ENCODE results near the gene GNAI1.

The GNAI1 gene

GRCh38 chr7:80253653-80254052 is 119.0 kb downstream of the GNAI1 start:
- no peak for DNase-seq (ENCODE audit: low read depth)

DNA sequence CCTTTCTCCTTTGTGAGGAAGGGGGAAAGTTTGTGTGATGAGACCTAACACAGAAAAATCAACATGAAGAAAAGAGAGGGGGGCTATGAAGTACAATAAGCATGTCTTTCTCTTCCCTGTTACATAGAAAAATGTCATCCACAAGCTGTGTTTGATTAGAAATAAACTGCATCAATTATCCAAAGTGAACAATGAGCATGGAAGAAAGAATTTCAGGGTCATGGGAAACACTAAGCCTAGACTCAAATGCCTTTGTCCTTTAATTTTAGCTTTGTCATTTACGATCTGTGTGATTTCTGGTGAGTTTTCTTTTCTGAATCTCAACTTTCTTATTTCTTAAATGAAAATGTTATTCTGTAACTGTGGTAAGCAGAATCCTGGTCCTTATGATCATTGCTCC is 121.0 kb downstream of the GNAI1 start:
- DNase-seq (ENCODE audit: low read depth), result no peak

- no peak for DNase-seq (ENCODE audit: low read depth)
Measured at GRCh38 chr7:80257756-80258155, 123.1 kb downstream of the GNAI1 start.

GRCh38 chr7:80260606-80261005 is 126.0 kb downstream of the GNAI1 start:
- DNase-seq (ENCODE audit: low read depth), result no peak

GRCh38 chr7:80263333-80263732 is 128.7 kb downstream of the GNAI1 start:
- no peak for DNase-seq (ENCODE audit: low read depth)

DNA sequence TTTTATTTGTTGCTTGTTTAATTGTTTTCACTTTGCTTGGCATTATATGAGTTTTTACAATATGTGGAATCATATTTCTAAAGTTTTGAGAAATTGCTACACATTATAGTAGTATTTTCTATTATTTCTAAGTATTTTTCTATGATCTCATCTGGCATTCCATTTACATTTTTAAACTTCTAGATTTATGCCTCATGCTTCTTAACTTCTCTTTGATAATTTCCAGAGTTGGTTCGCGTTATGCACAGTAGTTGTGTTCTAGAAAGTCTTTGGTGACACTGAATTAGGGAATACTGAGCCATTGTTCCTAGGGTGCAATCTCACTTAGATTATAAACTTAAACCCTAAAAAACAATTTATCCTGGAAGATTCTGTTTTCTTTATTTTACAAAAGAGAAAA is 129.2 kb downstream of the GNAI1 start:
- DNase-seq (ENCODE audit: low read depth), result no peak

- no peak for DNase-seq (ENCODE audit: low read depth)
Measured at GRCh38 chr7:80264769-80265495, 130.3 kb downstream of the GNAI1 start.

DNA sequence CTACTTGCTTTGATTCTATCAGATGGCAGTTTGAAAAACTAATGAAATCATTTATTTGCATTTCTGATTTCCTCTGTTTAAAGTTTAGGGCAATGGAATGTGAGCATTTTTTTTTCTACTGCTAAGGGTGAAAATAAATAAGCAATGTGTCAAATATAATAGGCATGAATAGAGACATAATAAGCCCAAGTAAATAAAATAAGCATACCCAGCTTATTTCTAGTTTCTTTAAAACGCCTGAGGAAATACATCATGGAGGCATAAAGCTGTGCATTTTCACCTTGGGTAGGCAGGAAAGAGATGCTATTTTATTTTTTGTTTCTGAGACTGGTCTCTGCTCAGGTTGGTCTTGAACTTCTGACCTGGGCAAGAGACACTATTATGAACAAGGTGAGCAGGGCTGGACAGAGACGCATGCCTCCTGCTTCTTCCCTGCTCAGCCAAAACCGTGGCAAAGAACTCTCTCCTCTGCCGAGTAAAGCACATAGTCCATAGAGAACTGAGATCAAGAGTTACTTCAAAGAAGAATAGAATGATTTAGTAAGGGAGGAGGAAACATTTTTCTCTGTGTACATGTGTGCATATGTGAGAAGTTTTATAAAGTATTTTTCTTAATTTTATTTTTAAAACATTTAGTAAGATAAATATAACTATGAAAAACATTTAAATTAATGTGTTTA is 138.1 kb downstream of the GNAI1 start:
- no peak for DNase-seq (ENCODE audit: low read depth)

DNA sequence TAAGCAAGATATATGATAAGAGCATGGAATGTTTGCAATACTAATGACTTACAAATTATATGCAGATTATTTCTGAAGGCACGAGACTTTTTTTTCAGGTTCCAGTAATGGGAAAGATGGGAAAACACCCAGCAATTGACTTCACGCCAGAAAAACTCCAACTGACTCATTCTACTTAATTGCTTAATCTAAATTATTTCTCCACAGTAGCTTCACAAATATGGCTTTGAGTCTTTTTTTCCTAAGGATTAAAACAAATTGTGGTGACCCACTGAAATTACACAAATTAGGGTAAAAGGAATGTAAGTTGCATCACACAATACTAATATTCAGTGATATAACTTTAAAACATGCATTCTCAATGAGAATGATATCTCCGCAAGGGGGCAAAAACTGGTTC is 138.7 kb downstream of the GNAI1 start:
- DNase-seq (ENCODE audit: low read depth), result no peak

GRCh38 chr7:80275192-80275605 is 140.6 kb downstream of the GNAI1 start:
- no peak for DNase-seq (ENCODE audit: low read depth)

Data from T-helper 22 cell (primary cell).